GM18502 (cell line): Measurements from ENCODE around the gene KLHL7.
"Not testable (repeated sequence)": the region's sequence is repeated elsewhere in the genome, so short reads cannot be mapped to it uniquely, and the experiment has no call there.

ENCODE experiments used
- ATAC-seq: cut with Tn5 transposase; IDR thresholded peaks from one replicate; pipeline ENCODE4 v1.9.1; 2021; ENCODE audit warnings: mild to moderate bottlenecking; ENCODE audit not compliant: unreplicated experiment, poor library complexity

Gene KLHL7

GRCh38 chr7:23211589-23211988 lies 106.0 kb downstream of the KLHL7 start:
- no peak for ATAC-seq

- no peak for ATAC-seq
These were observed 106.8 kb downstream of the KLHL7 start for GRCh38 chr7:23212395-23212794.

- ATAC-seq, result no peak
These were observed 107.3 kb downstream of the KLHL7 start for GRCh38 chr7:23212841-23213240.

- no peak for ATAC-seq
These were observed 108.2 kb downstream of the KLHL7 start for GRCh38 chr7:23213755-23214154.

- no peak for ATAC-seq
These were observed 108.8 kb downstream of the KLHL7 start for GRCh38 chr7:23214423-23214822.

GRCh38 chr7:23214938-23215337 lies 109.4 kb downstream of the KLHL7 start:
- ATAC-seq, result no peak

- ATAC-seq, result no peak
These were observed 110.4 kb downstream of the KLHL7 start for GRCh38 chr7:23216021-23216420.

- ATAC-seq, result no peak
These were observed 112.6 kb downstream of the KLHL7 start for GRCh38 chr7:23218196-23218595.

- ATAC-seq, result no peak
These were observed 115.2 kb downstream of the KLHL7 start for GRCh38 chr7:23220690-23221305.

GRCh38 chr7:23222439-23223030 lies 117.0 kb downstream of the KLHL7 start:
- ATAC-seq, result no peak

GRCh38 chr7:23224364-23224763 lies 118.8 kb downstream of the KLHL7 start:
- not testable (repeated sequence) for ATAC-seq

GRCh38 chr7:23226844-23227450 lies 121.4 kb downstream of the KLHL7 start:
- ATAC-seq, result no peak
